Peyer's patch (tissue), 4 donors: ENCODE results near the gene CBLN2.

ENCODE experiments used
- POLR2A ChIP-seq, 2 donors: fragments of 450-650 bp; IDR thresholded peaks; one replicate each; pipeline ENCODE4 v1.5.1; 2017; ENCODE audit warnings: antibody characterized with exemption in 2 of 2, mild to moderate bottlenecking in 2 of 2, moderate library complexity in 2 of 2
- TF ChIP-seq, protein P1 (sequence below), 6 experiments: fragments of 450-650 bp in 4 of 6; fragments of 200-600 bp in 2 of 6; sonication (generic) in 1 of 6; IDR thresholded peaks; one replicate each; pipeline ENCODE4 v1.5.1; 2017 to 2019; ENCODE audit warnings: antibody characterized with exemption in 6 of 6, mild to moderate bottlenecking in 3 of 6, moderate library complexity in 1 of 6

DNA sequence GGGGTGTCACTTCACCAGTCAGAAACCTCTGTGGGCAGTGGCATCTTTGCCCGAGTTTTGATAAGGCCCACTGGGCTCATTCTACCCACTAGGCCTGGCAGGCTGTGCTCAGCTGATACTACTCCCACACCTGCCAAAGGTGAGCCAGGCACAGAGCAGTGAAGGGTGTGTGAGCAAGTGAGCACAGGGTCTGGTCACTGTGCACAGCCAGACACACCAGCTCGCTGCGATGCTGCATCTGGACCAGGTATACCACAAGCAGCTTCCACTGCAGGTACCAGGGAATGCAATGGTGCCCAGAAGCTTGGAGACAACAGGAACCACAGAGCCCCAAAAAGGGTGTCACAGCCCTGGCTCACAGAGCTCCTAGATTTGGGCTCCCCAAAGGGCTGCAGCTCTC lies 40.6 kb upstream of the CBLN2 start:
- no peak for TF ChIP-seq POLR2A (IDR thresholded peaks at IDR 0.05)
- TF ChIP-seq, protein P1, sequence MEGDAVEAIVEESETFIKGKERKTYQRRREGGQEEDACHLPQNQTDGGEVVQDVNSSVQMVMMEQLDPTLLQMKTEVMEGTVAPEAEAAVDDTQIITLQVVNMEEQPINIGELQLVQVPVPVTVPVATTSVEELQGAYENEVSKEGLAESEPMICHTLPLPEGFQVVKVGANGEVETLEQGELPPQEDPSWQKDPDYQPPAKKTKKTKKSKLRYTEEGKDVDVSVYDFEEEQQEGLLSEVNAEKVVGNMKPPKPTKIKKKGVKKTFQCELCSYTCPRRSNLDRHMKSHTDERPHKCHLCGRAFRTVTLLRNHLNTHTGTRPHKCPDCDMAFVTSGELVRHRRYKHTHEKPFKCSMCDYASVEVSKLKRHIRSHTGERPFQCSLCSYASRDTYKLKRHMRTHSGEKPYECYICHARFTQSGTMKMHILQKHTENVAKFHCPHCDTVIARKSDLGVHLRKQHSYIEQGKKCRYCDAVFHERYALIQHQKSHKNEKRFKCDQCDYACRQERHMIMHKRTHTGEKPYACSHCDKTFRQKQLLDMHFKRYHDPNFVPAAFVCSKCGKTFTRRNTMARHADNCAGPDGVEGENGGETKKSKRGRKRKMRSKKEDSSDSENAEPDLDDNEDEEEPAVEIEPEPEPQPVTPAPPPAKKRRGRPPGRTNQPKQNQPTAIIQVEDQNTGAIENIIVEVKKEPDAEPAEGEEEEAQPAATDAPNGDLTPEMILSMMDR (IDR thresholded peaks at IDR 0.05), result no peak
